D721Med (cell line): Measurements from ENCODE around the gene ADAMTS8.

Source experiments
- DNase-seq: peaks from one replicate; pipeline ENCODE4 v3.0.0; 2011; ENCODE audit warnings: low spot score; ENCODE audit not compliant: insufficient read length
- FAIRE-seq: peaks from 2 replicates; lab custom pipeline; 2011; peaks lifted over from hg19 to GRCh38; lab: Jason Lieb, UNC
- CTCF ChIP-seq: IDR thresholded peaks from 2 replicates; pipeline ENCODE4 v1.5.1; 2012; ENCODE audit warnings: mild to moderate bottlenecking, control low read depth; ENCODE audit not compliant: insufficient read depth; ENCODE audit errors: missing control alignments

ADAMTS8 gene

GRCh38 chr11:130396965-130397364 is 31.4 kb downstream of the ADAMTS8 start:
- no peak for FAIRE-seq
- DNase-seq = no peak
- TF ChIP-seq CTCF = no peak

GRCh38 chr11:130394615-130395014 is 33.8 kb downstream of the ADAMTS8 start:
- FAIRE-seq (no peak), DNase-seq (no peak)

GRCh38 chr11:130391711-130392110 is 36.7 kb downstream of the ADAMTS8 start:
- no peak for FAIRE-seq
- no peak for TF ChIP-seq CTCF
- no peak for DNase-seq

More at GRCh38 chr11:130394615-130395014, 33.8 kb downstream of the ADAMTS8 start:
- no peak for TF ChIP-seq CTCF

- FAIRE-seq = no peak
- no peak for DNase-seq
- TF ChIP-seq CTCF = peak; percentile 56
Measured at GRCh38 chr11:130390071-130390758, 38.2 kb downstream of the ADAMTS8 start.

GRCh38 chr11:130389335-130389935 is 39.0 kb downstream of the ADAMTS8 start:
- no peak for FAIRE-seq
- TF ChIP-seq CTCF = no peak
- no peak for DNase-seq

- no peak for TF ChIP-seq CTCF
- no peak for FAIRE-seq
- no peak for DNase-seq
Measured at GRCh38 chr11:130388607-130389205, 39.7 kb downstream of the ADAMTS8 start.

GRCh38 chr11:130386056-130386455 is 42.4 kb downstream of the ADAMTS8 start:
- no peak for FAIRE-seq
- no peak for DNase-seq
- no peak for TF ChIP-seq CTCF
